Activated T-cell treated with anti-CD3 and anti-CD28 coated beads, Interleukin-2, amount 50 U/mL, for 4 hours (primary cell): ENCODE results near the gene ACAP3. TPM values are rescaled to one million over a fixed set of nuclear protein-coding genes. Genes with fewer than 3 reads are reported as not detected.

Experiments
- ATAC-seq, 2 donors: fragments of 200-7000 bp; cut with Tn5 transposase; one replicate each; pipeline ENCODE4 v1.10.0; 2021
- DNase-seq: peaks from one replicate; pipeline ENCODE4 v3.0.0-alpha.2; 2020
- H3K27me3 Mint-ChIP-seq: one replicate; pipeline ENCODE4 v1.8.0; 2021; ENCODE audit warnings: low read depth, mixed read lengths
- H3K36me3 Mint-ChIP-seq: one replicate; pipeline ENCODE4 v1.8.0; 2022; ENCODE audit warnings: mixed read lengths; ENCODE audit not compliant: insufficient read depth
- H3K4me1 Mint-ChIP-seq: one replicate; pipeline ENCODE4 v1.8.0; 2021; ENCODE audit warnings: low read depth, mixed read lengths
- H3K4me3 Mint-ChIP-seq: one replicate; pipeline ENCODE4 v1.8.0; 2021; ENCODE audit warnings: mild to moderate bottlenecking, moderate library complexity, mixed read lengths
- H3K9me3 Mint-ChIP-seq: one replicate; pipeline ENCODE4 v1.8.0; 2021; ENCODE audit warnings: mixed read lengths
- total RNA-seq, 3 donors: library from RNA; stranded (reverse); gene quantifications; one replicate each; pipeline ENCODE4 v1.2.1, GENCODE V29; 2021

The ACAP3 gene
- total RNA-seq, 3 donors from 2014 or later = 28.4 to 37.6 (median 30.1) TPM

- H3K36me3 Mint-ChIP-seq = no peaks in the 10 kb centered on the region
- no peaks in the 10 kb centered on the region for H3K9me3 Mint-ChIP-seq
- peak overlapping the region; percentile 81 for H3K4me3 Mint-ChIP-seq
- peaks cover 14% of the 10 kb centered on the region for H3K27me3 Mint-ChIP-seq
- H3K4me1 Mint-ChIP-seq = peaks cover 33% of the 10 kb centered on the region
- no peak for DNase-seq
- peak; percentile 39 to 41 for ATAC-seq
Observed at GRCh38 chr1:1348420-1349255, 40.9 kb upstream of the ACAP3 start.

- H3K4me3 Mint-ChIP-seq = peak overlapping the region; percentile 81
- no peak for ATAC-seq
- no peaks in the 10 kb centered on the region for H3K9me3 Mint-ChIP-seq
- no peak for DNase-seq
- peaks cover 9% of the 10 kb centered on the region for H3K27me3 Mint-ChIP-seq
- peaks cover 31% of the 10 kb centered on the region for H3K4me1 Mint-ChIP-seq
- no peaks in the 10 kb centered on the region for H3K36me3 Mint-ChIP-seq
Observed at GRCh38 chr1:1347663-1348419, 40.1 kb upstream of the ACAP3 start.

GRCh38 chr1:1347026-1347595 is 39.4 kb upstream of the ACAP3 start:
- Mint-ChIP-seq H3K4me1 (peaks cover 25% of the 10 kb centered on the region), H3K9me3 (no peaks in the 10 kb centered on the region)

GRCh38 chr1:1346501-1346890 is 38.8 kb upstream of the ACAP3 start:
- no peak for DNase-seq
- H3K4me1 Mint-ChIP-seq = peaks cover 23% of the 10 kb centered on the region
- no peak for ATAC-seq
- H3K4me3 Mint-ChIP-seq = peak overlapping the region; percentile 81
- H3K36me3 Mint-ChIP-seq = no peaks in the 10 kb centered on the region
- no peaks in the 10 kb centered on the region for H3K9me3 Mint-ChIP-seq
- H3K27me3 Mint-ChIP-seq = no peaks in the 10 kb centered on the region

More at GRCh38 chr1:1347026-1347595, 39.4 kb upstream of the ACAP3 start:
- Mint-ChIP-seq H3K4me3 (peak overlapping the region; percentile 81), H3K36me3 (no peaks in the 10 kb centered on the region), H3K27me3 (peaks cover 2% of the 10 kb centered on the region)
- ATAC-seq (no peak), DNase-seq (no peak)

GRCh38 chr1:1345860-1346500 is 38.2 kb upstream of the ACAP3 start:
- Mint-ChIP-seq H3K36me3 (peaks cover 4% of the 10 kb centered on the region), H3K4me3 (no peak overlapping the region), H3K27me3 (no peaks in the 10 kb centered on the region), H3K9me3 (no peaks in the 10 kb centered on the region), H3K4me1 (peaks cover 23% of the 10 kb centered on the region)
- no peak for ATAC-seq
- DNase-seq = no peak

GRCh38 chr1:1345384-1345783 is 37.7 kb upstream of the ACAP3 start:
- DNase-seq = no peak
- Mint-ChIP-seq H3K27me3 (no peaks in the 10 kb centered on the region), H3K36me3 (peaks cover 4% of the 10 kb centered on the region), H3K4me1 (peaks cover 23% of the 10 kb centered on the region), H3K9me3 (no peaks in the 10 kb centered on the region), H3K4me3 (no peak overlapping the region)
- no peak for ATAC-seq

- Mint-ChIP-seq H3K4me3 (no peak overlapping the region), H3K36me3 (peaks cover 4% of the 10 kb centered on the region), H3K9me3 (no peaks in the 10 kb centered on the region), H3K4me1 (peaks cover 23% of the 10 kb centered on the region), H3K27me3 (no peaks in the 10 kb centered on the region)
- peak; percentile 57 for DNase-seq
- ATAC-seq = peak; percentile 44 to 54
Observed at GRCh38 chr1:1344655-1345361, 37.1 kb upstream of the ACAP3 start.

GRCh38 chr1:1343811-1344421 is 36.2 kb upstream of the ACAP3 start:
- Mint-ChIP-seq H3K9me3 (no peaks in the 10 kb centered on the region), H3K4me1 (peaks cover 23% of the 10 kb centered on the region)
- no peak for ATAC-seq

GRCh38 chr1:1342584-1343115 is 34.9 kb upstream of the ACAP3 start:
- DNase-seq (no peak), ATAC-seq (no peak)
- no peak overlapping the region for H3K4me3 Mint-ChIP-seq
- H3K36me3 Mint-ChIP-seq = peaks cover 4% of the 10 kb centered on the region
- H3K27me3 Mint-ChIP-seq = no peaks in the 10 kb centered on the region
- H3K9me3 Mint-ChIP-seq = no peaks in the 10 kb centered on the region
- peaks cover 22% of the 10 kb centered on the region for H3K4me1 Mint-ChIP-seq

More at GRCh38 chr1:1343811-1344421, 36.2 kb upstream of the ACAP3 start:
- no peak overlapping the region for H3K4me3 Mint-ChIP-seq
- H3K36me3 Mint-ChIP-seq = peaks cover 4% of the 10 kb centered on the region
- no peaks in the 10 kb centered on the region for H3K27me3 Mint-ChIP-seq
- DNase-seq = no peak

- Mint-ChIP-seq H3K4me1 (peaks cover 16% of the 10 kb centered on the region), H3K36me3 (peaks cover 4% of the 10 kb centered on the region), H3K9me3 (no peaks in the 10 kb centered on the region), H3K4me3 (no peak overlapping the region), H3K27me3 (no peaks in the 10 kb centered on the region)
- DNase-seq (no peak), ATAC-seq (no peak)
Observed at GRCh38 chr1:1342061-1342562, 34.4 kb upstream of the ACAP3 start.

- DNase-seq (no peak), ATAC-seq (no peak)
- peaks cover 4% of the 10 kb centered on the region for H3K36me3 Mint-ChIP-seq
- peaks cover 11% of the 10 kb centered on the region for H3K4me1 Mint-ChIP-seq
- H3K9me3 Mint-ChIP-seq = no peaks in the 10 kb centered on the region
- no peaks in the 10 kb centered on the region for H3K27me3 Mint-ChIP-seq
- no peak overlapping the region for H3K4me3 Mint-ChIP-seq
Observed at GRCh38 chr1:1341549-1342021, 33.9 kb upstream of the ACAP3 start.

GRCh38 chr1:1340791-1341548 is 33.2 kb upstream of the ACAP3 start:
- H3K9me3 Mint-ChIP-seq = no peaks in the 10 kb centered on the region
- ATAC-seq = no peak
- no peak for DNase-seq
- no peak overlapping the region for H3K4me3 Mint-ChIP-seq
- peaks cover 6% of the 10 kb centered on the region for H3K4me1 Mint-ChIP-seq
- H3K27me3 Mint-ChIP-seq = no peaks in the 10 kb centered on the region
- H3K36me3 Mint-ChIP-seq = peaks cover 4% of the 10 kb centered on the region
